HepG2 (cell line): ENCODE data around the gene EZH1. TPM values are rescaled to one million over a fixed set of nuclear protein-coding genes. Genes with fewer than 3 reads are reported as not detected.
A peak's percentile ranks its signal among the peaks of the same experiment; 100 is the strongest.

Experiments used
- AGO1 ChIP-seq: fragments of 200-400 bp; formaldehyde crosslinking; IDR thresholded peaks from 2 replicates; pipeline ENCODE4 v1.6.1; 2017; ENCODE audit warnings: mild to moderate bottlenecking, low read depth, low read length, moderate library complexity; ENCODE audit not compliant: poor library complexity, severe bottlenecking
- BCL6 ChIP-seq: IDR thresholded peaks from 2 replicates; pipeline ENCODE4 v1.6.1; 2016; ENCODE audit warnings: missing genetic modification reagents, missing compliant biosample characterization
- FOXA1 ChIP-seq, 2 experiments: fragments of 450-650 bp in 1 of 2; sonication (generic) in 1 of 2; formaldehyde crosslinking in 1 of 2; IDR thresholded peaks; 2 replicates each; pipeline versions ENCODE4 v1.4.0 to v1.6.1; 2016 to 2020; ENCODE audit warnings: missing genetic modification reagents in 1 of 2
- HCFC1 ChIP-seq: fragments of 150-350 bp; IDR thresholded peaks from 2 replicates; pipeline ENCODE4 v1.6.1; 2014; ENCODE audit warnings: low read depth, low read length
- HMGXB4 ChIP-seq, 2 experiments: sonication (generic) in 1 of 2; formaldehyde crosslinking in 1 of 2; IDR thresholded peaks; 2 replicates each; pipeline versions ENCODE4 v1.4.0 to v1.6.1; 2018 to 2020; ENCODE audit warnings: missing genetic modification reagents in 2 of 2, borderline replicate concordance in 1 of 2, low read depth in 1 of 2, mild to moderate bottlenecking in 1 of 2, missing biosample characterization in 1 of 2
- NFKBIZ ChIP-seq: IDR thresholded peaks from 2 replicates; pipeline ENCODE4 v1.6.1; 2018; ENCODE audit warnings: missing genetic modification reagents, missing compliant biosample characterization
- PHF21A ChIP-seq: sonication (generic); formaldehyde crosslinking; IDR thresholded peaks from 2 replicates; pipeline ENCODE4 v1.5.0; 2020; ENCODE audit warnings: mild to moderate bottlenecking, missing genetic modification reagents
- RNF2 ChIP-seq: fragments of 450-650 bp; conservative IDR thresholded peaks from 2 replicates; pipeline ENCODE4 v1.6.1; 2016; ENCODE audit warnings: low read depth
- SALL2 ChIP-seq: sonication (generic); formaldehyde crosslinking; IDR thresholded peaks from 2 replicates; pipeline ENCODE4 v1.8.1; 2023; ENCODE audit warnings: mild to moderate bottlenecking, missing genetic modification reagents, inconsistent platforms
- SOX5 ChIP-seq: IDR thresholded peaks from 2 replicates; pipeline ENCODE4 v1.6.1; 2016; ENCODE audit warnings: borderline replicate concordance
- TAF15 ChIP-seq: fragments of 200-400 bp; formaldehyde crosslinking; IDR thresholded peaks from one replicate; pipeline ENCODE4 v1.6.1; 2018; ENCODE audit warnings: mild to moderate bottlenecking, low read depth, low read length; ENCODE audit not compliant: poor library complexity, severe bottlenecking
- THAP11 ChIP-seq: IDR thresholded peaks from 2 replicates; pipeline ENCODE4 v1.6.1; 2016; ENCODE audit warnings: missing biosample characterization, missing genetic modification reagents
- YEATS4 ChIP-seq: sonication (generic); formaldehyde crosslinking; IDR thresholded peaks from 2 replicates; pipeline ENCODE4 v1.4.0; 2020; ENCODE audit warnings: missing genetic modification reagents, borderline replicate concordance
- ZGPAT ChIP-seq: IDR thresholded peaks from 2 replicates; pipeline ENCODE4 v1.6.1; 2016; ENCODE audit warnings: mild to moderate bottlenecking
- ZNF274 ChIP-seq: sonication (generic); formaldehyde crosslinking; IDR thresholded peaks from 2 replicates; pipeline ENCODE4 v1.5.1; 2020; ENCODE audit warnings: mild to moderate bottlenecking, missing genetic modification reagents
- ZNF292 ChIP-seq: sonication (generic); formaldehyde crosslinking; IDR thresholded peaks from 2 replicates; pipeline ENCODE4 v1.8.1; 2022; ENCODE audit warnings: mild to moderate bottlenecking, low read depth, missing genetic modification reagents, borderline replicate concordance
- ZNF460 ChIP-seq: sonication (generic); formaldehyde crosslinking; IDR thresholded peaks from 2 replicates; pipeline ENCODE4 v1.5.1; 2020; ENCODE audit warnings: missing genetic modification reagents, mild to moderate bottlenecking, borderline replicate concordance
- ZNF607 ChIP-seq: sonication (generic); formaldehyde crosslinking; IDR thresholded peaks from 2 replicates; pipeline ENCODE4 v1.5.1; 2020; ENCODE audit warnings: missing genetic modification reagents, mild to moderate bottlenecking, borderline replicate concordance
- ZSCAN22 ChIP-seq: sonication (generic); formaldehyde crosslinking; IDR thresholded peaks from 2 replicates; pipeline ENCODE4 v1.4.0; 2020; ENCODE audit warnings: mild to moderate bottlenecking, missing genetic modification reagents
- polyA plus RNA-seq, 8 experiments: library from polyadenylated mRNA; depleted of rRNA in 3 of 8; stranded (reverse) in 7 of 8; unstranded in 1 of 8; fragments of >200 nt; fragmentation: Illumina TruSeq in 4 of 8; extraction: Trizol in 4 of 8; gene quantifications; 2 replicates each; pipeline versions ENCODE4 v1.2.1 to v1.2.3, GENCODE V29; 2011 to 2016; ENCODE audit warnings: low read depth in 4 of 8, missing spikeins in 1 of 8, mixed read lengths in 1 of 8; ENCODE audit not compliant: insufficient read depth in 1 of 8
- total RNA-seq, 5 experiments: library from RNA; depleted of rRNA; stranded (reverse); fragments of >200 nt; fragmentation: Illumina TruSeq; extraction: Trizol; gene quantifications; 2 replicates each; pipeline ENCODE4 v1.2.3, GENCODE V29; 2016; ENCODE audit warnings: low read depth in 1 of 5
- TF ChIP-seq, protein P1 (sequence below): IDR thresholded peaks from 2 replicates; pipeline ENCODE4 v1.6.1; 2012; ENCODE audit warnings: inconsistent platforms
- TF ChIP-seq, protein P2 (sequence below): sonication (generic); formaldehyde crosslinking; IDR thresholded peaks from 2 replicates; pipeline ENCODE4 v1.4.0; 2020; ENCODE audit warnings: mild to moderate bottlenecking, missing genetic modification reagents
- TF ChIP-seq, protein P3 (sequence below): sonication (generic); formaldehyde crosslinking; IDR thresholded peaks from 2 replicates; pipeline ENCODE4 v1.9.0; 2022; ENCODE audit warnings: low read depth, missing genetic modification reagents

Gene EZH1
- total and polyA plus RNA-seq, 2 of the 13 experiments (the other 11 are each of a cell fraction or from before 2014, with no cell fraction given), result 11.6 to 24.0 TPM

DNA sequence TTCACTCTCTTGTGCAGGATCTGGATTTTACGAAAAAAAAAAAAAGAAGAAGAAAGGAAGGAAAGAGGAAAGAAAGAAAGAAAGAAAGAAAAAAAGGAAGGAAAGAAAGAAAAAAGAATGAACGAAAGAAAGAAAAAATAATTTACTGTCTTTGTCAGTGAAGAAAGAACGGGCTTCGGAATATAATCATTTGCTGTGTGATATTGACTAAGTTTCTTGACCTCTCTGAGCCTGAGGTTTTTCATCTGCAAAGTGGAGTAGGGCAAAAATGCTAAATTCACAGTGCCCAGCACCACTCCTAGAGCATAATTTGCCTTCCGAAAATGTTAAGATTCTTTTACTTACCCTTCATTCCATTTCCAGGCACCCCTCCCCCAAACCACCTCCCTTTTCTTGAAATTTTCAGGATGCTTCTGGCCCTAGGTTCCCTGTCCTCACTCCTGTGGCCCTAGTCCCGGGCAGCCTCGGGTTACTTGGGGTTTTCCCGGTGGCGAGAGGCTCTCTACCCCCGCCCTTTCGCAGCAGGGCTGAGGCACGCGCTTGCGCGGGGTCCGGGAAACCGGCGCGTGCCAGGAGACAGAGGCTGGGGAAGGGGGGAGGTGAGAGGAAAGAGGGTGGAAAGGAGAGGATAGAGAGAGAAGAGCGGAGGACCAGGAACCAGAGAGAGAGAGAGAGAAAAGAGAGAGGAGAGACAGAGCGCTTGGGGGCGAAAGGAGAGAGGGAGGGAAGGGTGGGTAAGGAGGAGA, 62.7 kb downstream of the EZH1 start, which contains the start of gene CNTNAP1 (continued):
- TF ChIP-seq SOX5 (CRISPR knock-in tag) (peak; percentile 26; the same call in 1 of the 2 replicates), ZGPAT (CRISPR knock-in tag) (peak; percentile 73), BCL6 (CRISPR knock-in tag) (peak; percentile 38; the same call in 1 of the 2 replicates), TAF15 (no peak), ZNF274 (CRISPR knock-in tag) (peak; percentile 38; the same call in 1 of the 2 replicates), ZNF460 (CRISPR knock-in tag) (no peak), ZNF292 (peak; percentile 22; the same call in 1 of the 2 replicates), RNF2 (0 out of 2 replicates have a peak, but pooled peaks have one; percentile 56), THAP11 (CRISPR knock-in tag) (0 out of 2 replicates have a peak, but pooled peaks have one; percentile 40), HCFC1 (no peak), ZSCAN22 (no peak), YEATS4 (CRISPR knock-in tag) (0 out of 2 replicates have a peak, but pooled peaks have one; percentile 56), HMGXB4 (CRISPR knock-in tag; IDR thresholded peaks at IDR 0.05; ENCODE audit: borderline replicate concordance in 1 of 2, low read depth in 1 of 2) (peak in 1 of 2 experiments; percentile 39; a peak in 1 of 4 replicates), ZNF607 (CRISPR knock-in tag) (peak; percentile 14; the same call in 1 of the 2 replicates), FOXA1 (IDR thresholded peaks at IDR 0.05) (no peak), FOXA1 (CRISPR knock-in tag; IDR thresholded peaks at IDR 0.05) (no peak), NFKBIZ (peak; percentile 83; the same call in 1 of the 2 replicates), AGO1 (peak; percentile 24), SALL2 (CRISPR knock-in tag) (0 out of 2 replicates have a peak, but pooled peaks have one; percentile 73), PHF21A (CRISPR knock-in tag) (peak; percentile 56; the same call in 1 of the 2 replicates)
- TF ChIP-seq, protein P1, sequence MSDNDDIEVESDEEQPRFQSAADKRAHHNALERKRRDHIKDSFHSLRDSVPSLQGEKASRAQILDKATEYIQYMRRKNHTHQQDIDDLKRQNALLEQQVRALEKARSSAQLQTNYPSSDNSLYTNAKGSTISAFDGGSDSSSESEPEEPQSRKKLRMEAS, result peak; percentile 90
- TF ChIP-seq, protein P2, sequence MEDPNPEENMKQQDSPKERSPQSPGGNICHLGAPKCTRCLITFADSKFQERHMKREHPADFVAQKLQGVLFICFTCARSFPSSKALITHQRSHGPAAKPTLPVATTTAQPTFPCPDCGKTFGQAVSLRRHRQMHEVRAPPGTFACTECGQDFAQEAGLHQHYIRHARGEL (CRISPR knock-in tag), result 0 out of 2 replicates have a peak, but pooled peaks have one; percentile 12
- TF ChIP-seq, protein P3, sequence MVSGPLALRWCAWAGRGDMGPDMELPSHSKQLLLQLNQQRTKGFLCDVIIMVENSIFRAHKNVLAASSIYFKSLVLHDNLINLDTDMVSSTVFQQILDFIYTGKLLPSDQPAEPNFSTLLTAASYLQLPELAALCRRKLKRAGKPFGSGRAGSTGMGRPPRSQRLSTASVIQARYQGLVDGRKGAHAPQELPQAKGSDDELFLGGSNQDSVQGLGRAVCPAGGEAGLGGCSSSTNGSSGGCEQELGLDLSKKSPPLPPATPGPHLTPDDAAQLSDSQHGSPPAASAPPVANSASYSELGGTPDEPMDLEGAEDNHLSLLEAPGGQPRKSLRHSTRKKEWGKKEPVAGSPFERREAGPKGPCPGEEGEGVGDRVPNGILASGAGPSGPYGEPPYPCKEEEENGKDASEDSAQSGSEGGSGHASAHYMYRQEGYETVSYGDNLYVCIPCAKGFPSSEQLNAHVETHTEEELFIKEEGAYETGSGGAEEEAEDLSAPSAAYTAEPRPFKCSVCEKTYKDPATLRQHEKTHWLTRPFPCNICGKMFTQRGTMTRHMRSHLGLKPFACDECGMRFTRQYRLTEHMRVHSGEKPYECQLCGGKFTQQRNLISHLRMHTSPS (CRISPR knock-in tag), result no peak
